ENCODE measurements around the gene GINS3.
A peak's percentile ranks its signal among the peaks of the same experiment; 100 is the strongest.
"Not testable (repeated sequence)": the region's sequence is repeated elsewhere in the genome, so short reads cannot be mapped to it uniquely, and the experiment has no call there.

GINS3 gene

GRCh38 chr16:58389724-58390123, 2.5 kb upstream of the GINS3 start (continued):
- TF ChIP-seq ZBTB49 (tag by site-specific recombination; IDR thresholded peaks at IDR 0.05; ENCODE audit: low read depth) (no peak), ZFHX2 (tag by site-specific recombination; conservative IDR thresholded peaks at IDR 0.05) (no peak)

GRCh38 chr16:58393138-58393504, 850 bp downstream of the GINS3 start:
- Histone ChIP-seq H3K4me1 (ENCODE audit: control insufficient read depth, insufficient read depth, low read length) (peaks cover 8% of the 10 kb centered on the region; the same call in 1 of the 2 replicates), H3K27ac (ENCODE audit: extremely low read depth, low read depth, low read length) (peak overlapping the region; percentile 87; the same call in 1 of the 2 replicates), H3K9me3 (ENCODE audit: control insufficient read depth, insufficient read depth, low read depth, low read length) (no peaks in the 10 kb centered on the region), H3K4me3 (ENCODE audit: low read depth, low read length) (peak overlapping the region; percentile 94), H3K36me3 (ENCODE audit: control insufficient read depth in 2 of 2, insufficient read depth in 1 of 2, low read length in 2 of 2) (peaks cover 3 to 5% of the 10 kb centered on the region in 2 experiments; a peak in 2 of 3 replicates)
- TF ChIP-seq ZNF16 (tag by site-specific recombination; IDR thresholded peaks at IDR 0.05; ENCODE audit: low read depth) (no peak), ZNF169 (tag by site-specific recombination; IDR thresholded peaks at IDR 0.05) (no peak), ZNF302 (tag by site-specific recombination; IDR thresholded peaks at IDR 0.05; ENCODE audit: low read depth) (no peak), ZNF23 (tag by site-specific recombination; IDR thresholded peaks at IDR 0.05; ENCODE audit: borderline replicate concordance) (no peak), ZNF366 (tag by site-specific recombination; conservative IDR thresholded peaks at IDR 0.05) (no peak), PRDM2 (tag by site-specific recombination; IDR thresholded peaks at IDR 0.05; ENCODE audit: borderline replicate concordance) (no peak), ZFP37 (tag by site-specific recombination; IDR thresholded peaks at IDR 0.05) (no peak), ZNF2 (tag by site-specific recombination; IDR thresholded peaks at IDR 0.05) (no peak), YY1 (tag by site-specific recombination; IDR thresholded peaks at IDR 0.05) (no peak), SETDB1 (IDR thresholded peaks at IDR 0.05; ENCODE audit: insufficient read length, low read length) (no peak), ZFHX2 (tag by site-specific recombination; conservative IDR thresholded peaks at IDR 0.05) (no peak), ATF2 (tag by site-specific recombination; IDR thresholded peaks at IDR 0.05; ENCODE audit: low read depth) (no peak)
- ChIA-PET CTCF (interaction anchor here (0.9 to 2.0 kb wide), 3 partner anchors 49 to 64 kb away, joined by 4 to 7 read pairs (median 6); no protein-coding TSS in a partner anchor), POLR2A (interaction anchor here (0.7 to 1.4 kb wide), 8 partner anchors 9 to 102 kb away, joined by 3 to 11 read pairs (median 3); no protein-coding TSS in a partner anchor)

- H3K4me1 ChIP-seq (ENCODE audit: control insufficient read depth, insufficient read depth, low read length); POLR2A ChIA-PET; H3K4me3 ChIP-seq (ENCODE audit: low read depth, low read length); H3K9me3 ChIP-seq (ENCODE audit: control insufficient read depth, insufficient read depth, low read depth, low read length); H3K27ac ChIP-seq (ENCODE audit: extremely low read depth, low read depth, low read length); CTCF ChIA-PET: not testable (repeated sequence)
- peaks cover 3 to 21% of the 10 kb centered on the region in 2 experiments; a peak in 2 of 3 replicates for H3K36me3 ChIP-seq (ENCODE audit: control insufficient read depth in 2 of 2, insufficient read depth in 1 of 2, low read length in 2 of 2)
Observed at GRCh38 chr16:58396897-58397296, 4.6 kb downstream of the GINS3 start.

Data from HEK293 (cell line).